Measurements from ENCODE around the gene CCDC187. TPM values are rescaled to one million over a fixed set of nuclear protein-coding genes. Genes with fewer than 3 reads are reported as not detected.

Gene CCDC187
- polyA plus RNA-seq, 1 donor (not counting 4 experiments of a cell fraction or from before 2014, with no cell fraction given), result 0.03 TPM

- FAIRE-seq (no peak), DNase-seq (ENCODE audit: low read depth, low spot score) (no peak)
- H3K4me2 ChIP-seq (ENCODE audit: control insufficient read depth, extremely low read depth, insufficient read depth, low read depth, low read length), result no peak overlapping the region
- H3K79me2 ChIP-seq (ENCODE audit: control insufficient read depth, insufficient read depth, low read length), result no peaks in the 10 kb centered on the region
- H3K27ac ChIP-seq (ENCODE audit: control insufficient read depth, insufficient read depth, low read length), result no peak overlapping the region
- H3K9ac ChIP-seq (ENCODE audit: control insufficient read depth, extremely low read depth, insufficient read depth, low read length), result no peak overlapping the region
- H3K9me1 ChIP-seq (ENCODE audit: control insufficient read depth, extremely low read depth, insufficient read depth, low read length), result no peaks in the 10 kb centered on the region
- no peak for TF ChIP-seq CTCF (optimal IDR thresholded peaks at IDR 0.05 in 1 of 3, IDR thresholded peaks at IDR 0.05 in 1 of 3, conservative IDR thresholded peaks at IDR 0.05 in 1 of 3; ENCODE audit: extremely low read depth in 1 of 3, insufficient read depth in 2 of 3, low read length in 3 of 3)
- no peak for TF ChIP-seq EZH2 (IDR thresholded peaks at IDR 0.05; ENCODE audit: low read length)
- peaks cover 1% of the 10 kb centered on the region for H3K9me3 ChIP-seq (ENCODE audit: control insufficient read depth, low read depth, low read length)
- no peaks in the 10 kb centered on the region for H4K20me1 ChIP-seq (ENCODE audit: control insufficient read depth, extremely low read depth, insufficient read depth, low read length)
- H3K36me3 ChIP-seq (ENCODE audit: control insufficient read depth in 2 of 2, extremely low read depth in 1 of 2, insufficient read depth in 2 of 2, low read length in 2 of 2), result no peaks in the 10 kb centered on the region
- dilution Hi-C loops (cut with MboI; ENCODE audit: extremely low pct_ligation_motif_present, low sequenced_read_pairs), result no loop called here
- H3K4me1 ChIP-seq (ENCODE audit: control insufficient read depth, extremely low read depth, insufficient read depth, low read length), result peaks cover 4% of the 10 kb centered on the region
- peaks cover 25% of the 10 kb centered on the region for H3K27me3 ChIP-seq (ENCODE audit: control insufficient read depth, extremely low read depth, insufficient read depth, low read length)
- H2AFZ ChIP-seq (ENCODE audit: control insufficient read depth, low read length), result no peak overlapping the region
- no peak overlapping the region for H3K4me3 ChIP-seq (ENCODE audit: control insufficient read depth in 2 of 3, extremely low read depth in 1 of 3, insufficient read depth in 2 of 3, low read depth in 1 of 3, low read length in 3 of 3)
These were observed 5.9 kb upstream of the CCDC187 start for GRCh38 chr9:136309806-136310220.

- Histone ChIP-seq H3K4me1 (ENCODE audit: control insufficient read depth, extremely low read depth, insufficient read depth, low read length) (peaks cover 8% of the 10 kb centered on the region), H3K9me1 (ENCODE audit: control insufficient read depth, extremely low read depth, insufficient read depth, low read length) (no peaks in the 10 kb centered on the region), H3K27ac (ENCODE audit: control insufficient read depth, insufficient read depth, low read length) (no peak overlapping the region), H3K4me2 (ENCODE audit: control insufficient read depth, extremely low read depth, insufficient read depth, low read depth, low read length) (no peak overlapping the region), H4K20me1 (ENCODE audit: control insufficient read depth, extremely low read depth, insufficient read depth, low read length) (no peaks in the 10 kb centered on the region), H2AFZ (ENCODE audit: control insufficient read depth, low read length) (no peak overlapping the region), H3K79me2 (ENCODE audit: control insufficient read depth, insufficient read depth, low read length) (no peaks in the 10 kb centered on the region), H3K27me3 (ENCODE audit: control insufficient read depth, extremely low read depth, insufficient read depth, low read length) (peaks cover 30% of the 10 kb centered on the region), H3K9me3 (ENCODE audit: control insufficient read depth, low read depth, low read length) (no peaks in the 10 kb centered on the region), H3K36me3 (ENCODE audit: control insufficient read depth in 2 of 2, extremely low read depth in 1 of 2, insufficient read depth in 2 of 2, low read length in 2 of 2) (no peaks in the 10 kb centered on the region), H3K4me3 (ENCODE audit: control insufficient read depth in 2 of 3, extremely low read depth in 1 of 3, insufficient read depth in 2 of 3, low read depth in 1 of 3, low read length in 3 of 3) (no peak overlapping the region), H3K9ac (ENCODE audit: control insufficient read depth, extremely low read depth, insufficient read depth, low read length) (no peak overlapping the region)
- DNase-seq (ENCODE audit: low read depth, low spot score) (no peak), FAIRE-seq (no peak)
- dilution Hi-C loops (cut with MboI; ENCODE audit: extremely low pct_ligation_motif_present, low sequenced_read_pairs), result no loop called here
- TF ChIP-seq EZH2 (IDR thresholded peaks at IDR 0.05; ENCODE audit: low read length) (no peak), CTCF (optimal IDR thresholded peaks at IDR 0.05 in 1 of 3, IDR thresholded peaks at IDR 0.05 in 1 of 3, conservative IDR thresholded peaks at IDR 0.05 in 1 of 3; ENCODE audit: extremely low read depth in 1 of 3, insufficient read depth in 2 of 3, low read length in 3 of 3) (no peak)
These were observed 5.4 kb upstream of the CCDC187 start for GRCh38 chr9:136309101-136309801.
